Immature natural killer cell (primary cell): Measurements from ENCODE around the gene RAB3IL1. TPM values are rescaled to one million over a fixed set of nuclear protein-coding genes. Genes with fewer than 3 reads are reported as not detected.
A peak's percentile ranks its signal among the peaks of the same experiment; 100 is the strongest.

Experiments used
- DNase-seq, 3 donors: peaks; one replicate each; pipeline ENCODE4 v3.0.0; 2022; ENCODE audit warnings: mixed read lengths in 1 of 3
- H3K27ac Mint-ChIP-seq, 6 donors: one replicate each; pipeline ENCODE4 v1.8.0; 2020; ENCODE audit warnings: mixed read lengths in 6 of 6, mild to moderate bottlenecking in 5 of 6, inconsistent platforms in 4 of 6, moderate library complexity in 3 of 6
- H3K27me3 Mint-ChIP-seq, 3 donors: one replicate each; pipeline ENCODE4 v1.8.0; 2020 to 2021; ENCODE audit warnings: low read depth in 3 of 3, mild to moderate bottlenecking in 3 of 3, mixed read lengths in 3 of 3, moderate library complexity in 3 of 3, inconsistent platforms in 1 of 3
- H3K36me3 Mint-ChIP-seq, 3 donors: one replicate each; pipeline ENCODE4 v1.8.0; 2020; ENCODE audit warnings: mixed read lengths in 3 of 3, inconsistent platforms in 2 of 3, mild to moderate bottlenecking in 2 of 3
- H3K4me1 Mint-ChIP-seq, 2 donors: one replicate each; pipeline ENCODE4 v1.8.0; 2020; ENCODE audit warnings: inconsistent platforms in 2 of 2, mild to moderate bottlenecking in 2 of 2, mixed read lengths in 2 of 2, moderate library complexity in 1 of 2
- H3K4me3 Mint-ChIP-seq, 5 donors: one replicate each; pipeline ENCODE4 v1.8.0; 2020; ENCODE audit warnings: mild to moderate bottlenecking in 5 of 5, mixed read lengths in 5 of 5, inconsistent platforms in 3 of 5, moderate library complexity in 3 of 5
- H3K9me3 Mint-ChIP-seq, 6 donors: one replicate each; pipeline ENCODE4 v1.8.0; 2020; ENCODE audit warnings: mild to moderate bottlenecking in 6 of 6, mixed read lengths in 6 of 6, inconsistent platforms in 4 of 6, moderate library complexity in 3 of 6
- polyA plus RNA-seq, 3 donors: library from polyadenylated mRNA; unstranded; fragments of 300-500 nt; fragmentation: Illumina TruSeq; gene quantifications; one replicate each; pipeline ENCODE4 v1.2.3, GENCODE V29; 2021

RAB3IL1 gene
- polyA plus RNA-seq, 3 donors from 2014 or later, result not detected

GRCh38 chr11:61899146-61899841 is 18.1 kb downstream of the RAB3IL1 start:
- Mint-ChIP-seq H3K36me3 (no peaks in the 10 kb centered on the region), H3K27ac (peak overlapping the region in 4 of 6 donors; percentile 6 to 76 (median 50)), H3K4me3 (peak overlapping the region in 3 of 5 donors; percentile 2 to 45 (median 17)), H3K27me3 (peaks cover 3 to 9% (median 8%) of the 10 kb centered on the region in 3 donors), H3K9me3 (no peaks in the 10 kb centered on the region), H3K4me1 (peaks cover 5 to 6% of the 10 kb centered on the region in 2 donors)
- DNase-seq, result peak; percentile 87 to 89 (median 88)

- no peak overlapping the region for H3K27ac Mint-ChIP-seq
- no peaks in the 10 kb centered on the region for H3K36me3 Mint-ChIP-seq
- peaks cover 5 to 6% of the 10 kb centered on the region in 2 donors for H3K4me1 Mint-ChIP-seq
- H3K9me3 Mint-ChIP-seq, result no peaks in the 10 kb centered on the region
- DNase-seq, result no peak
- H3K4me3 Mint-ChIP-seq, result no peak overlapping the region
- H3K27me3 Mint-ChIP-seq, result peaks cover 3 to 11% (median 8%) of the 10 kb centered on the region in 3 donors
Observed at GRCh38 chr11:61898247-61898582, 19.2 kb downstream of the RAB3IL1 start.

GRCh38 chr11:61897387-61898246 is 19.7 kb downstream of the RAB3IL1 start:
- Mint-ChIP-seq H3K4me3 (no peak overlapping the region), H3K27me3 (peaks cover 3 to 11% (median 8%) of the 10 kb centered on the region in 3 donors), H3K9me3 (no peaks in the 10 kb centered on the region), H3K27ac (peak overlapping the region in 1 of 6 donors; percentile 61), H3K36me3 (no peaks in the 10 kb centered on the region), H3K4me1 (peaks cover 5 to 8% of the 10 kb centered on the region in 2 donors)
- DNase-seq, result peak; percentile 56 to 65 (median 57)

DNA sequence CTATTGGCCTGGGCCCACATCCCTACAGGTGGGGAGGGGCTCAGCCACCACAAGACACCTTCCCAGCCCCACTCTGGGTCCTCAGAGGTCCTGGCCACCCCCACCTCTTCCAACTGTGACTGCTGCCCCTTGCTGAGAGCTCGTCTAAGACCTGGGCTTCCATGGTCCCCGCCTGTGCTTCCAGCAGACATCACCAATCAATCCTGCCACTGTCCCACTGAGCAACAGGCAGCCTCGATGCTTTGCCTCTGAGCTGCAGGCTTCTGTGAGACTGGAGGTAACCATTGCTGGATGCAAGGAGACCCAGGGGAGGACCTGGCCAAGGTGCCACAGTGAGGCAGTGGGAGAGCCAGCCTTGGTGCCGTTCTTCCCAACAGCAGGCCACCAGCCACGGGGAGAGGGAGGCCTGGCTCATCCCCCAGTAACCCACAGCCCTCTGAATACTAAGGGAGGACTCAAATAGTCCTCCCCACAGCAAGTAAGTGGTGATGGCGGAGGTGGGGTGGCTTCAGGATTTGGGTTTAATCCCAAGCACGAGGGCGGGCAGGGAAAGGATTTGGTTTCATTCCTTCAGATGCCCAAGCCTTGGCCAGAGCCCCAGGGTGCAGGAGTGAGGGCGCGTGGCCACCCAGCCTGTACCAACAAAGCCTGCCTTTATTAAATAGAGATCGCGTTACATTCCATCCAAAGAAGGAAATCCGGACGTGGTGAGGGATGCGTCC is 20.5 kb downstream of the RAB3IL1 start:
- H3K27ac Mint-ChIP-seq, result no peak overlapping the region

GRCh38 chr11:61895718-61896059 is 21.7 kb downstream of the RAB3IL1 start:
- peaks cover 11% of the 10 kb centered on the region in 2 donors for H3K4me1 Mint-ChIP-seq
- no peak overlapping the region for H3K27ac Mint-ChIP-seq
- DNase-seq, result no peak
- no peaks in the 10 kb centered on the region for H3K9me3 Mint-ChIP-seq
- H3K27me3 Mint-ChIP-seq, result peaks cover 3 to 14% (median 5%) of the 10 kb centered on the region in 3 donors
- H3K4me3 Mint-ChIP-seq, result no peak overlapping the region
- H3K36me3 Mint-ChIP-seq, result no peaks in the 10 kb centered on the region

More for the DNA sequence above, 20.5 kb downstream of the RAB3IL1 start:
- H3K27me3 Mint-ChIP-seq, result peaks cover 3 to 13% (median 8%) of the 10 kb centered on the region in 3 donors
- no peaks in the 10 kb centered on the region for H3K9me3 Mint-ChIP-seq
- no peaks in the 10 kb centered on the region for H3K36me3 Mint-ChIP-seq
- H3K4me1 Mint-ChIP-seq, result peaks cover 8 to 11% of the 10 kb centered on the region in 2 donors
- DNase-seq, result no peak
- no peak overlapping the region for H3K4me3 Mint-ChIP-seq

DNA sequence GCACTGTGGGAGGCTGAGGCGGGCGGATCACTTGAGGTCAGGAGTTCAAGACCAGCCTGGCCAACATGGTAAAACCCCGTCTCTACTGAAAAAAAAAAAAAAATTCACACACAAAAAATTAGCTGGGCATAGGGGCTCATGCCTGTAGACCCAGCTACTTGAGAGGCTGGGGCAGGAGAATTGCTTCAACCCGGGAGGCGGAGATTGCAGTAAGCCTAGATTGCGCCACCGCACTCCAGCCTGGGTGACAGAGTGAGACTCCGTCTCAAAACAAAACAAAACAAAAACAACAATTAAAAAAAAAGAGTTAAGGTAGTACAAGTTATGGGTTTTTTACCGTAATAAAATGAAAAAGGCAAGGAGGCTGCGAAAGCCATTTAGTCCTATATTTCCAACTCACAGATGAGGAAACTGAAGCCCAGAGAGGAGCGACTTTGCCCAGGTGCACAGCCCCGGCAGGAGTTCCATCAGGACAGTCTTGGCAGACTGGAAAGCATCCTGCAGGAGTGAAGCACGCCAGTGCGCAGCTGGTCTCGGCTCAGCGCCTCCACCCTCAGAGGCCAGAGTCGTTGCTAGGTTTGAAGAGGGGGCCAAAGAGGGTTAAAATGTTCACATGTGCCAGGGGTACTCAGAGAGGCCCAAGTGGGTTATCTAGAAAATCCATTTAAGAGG is 22.2 kb downstream of the RAB3IL1 start:
- peaks cover 3 to 14% (median 5%) of the 10 kb centered on the region in 3 donors for H3K27me3 Mint-ChIP-seq
- H3K4me3 Mint-ChIP-seq, result no peak overlapping the region
- H3K27ac Mint-ChIP-seq, result no peak overlapping the region
- no peaks in the 10 kb centered on the region for H3K9me3 Mint-ChIP-seq
- H3K4me1 Mint-ChIP-seq, result peaks cover 11% of the 10 kb centered on the region in 2 donors
- H3K36me3 Mint-ChIP-seq, result no peaks in the 10 kb centered on the region
- DNase-seq, result no peak

GRCh38 chr11:61893981-61894380 is 23.4 kb downstream of the RAB3IL1 start:
- Mint-ChIP-seq H3K27ac (peak overlapping the region in 3 of 6 donors; percentile 53 to 78 (median 71)), H3K27me3 (peaks cover 0 to 11% (median 0%) of the 10 kb centered on the region in 3 donors), H3K9me3 (no peaks in the 10 kb centered on the region), H3K4me3 (peak overlapping the region in 2 of 5 donors; percentile 3 to 8), H3K36me3 (no peaks in the 10 kb centered on the region), H3K4me1 (peaks cover 6% of the 10 kb centered on the region in 2 donors)
- DNase-seq, result no peak

DNA sequence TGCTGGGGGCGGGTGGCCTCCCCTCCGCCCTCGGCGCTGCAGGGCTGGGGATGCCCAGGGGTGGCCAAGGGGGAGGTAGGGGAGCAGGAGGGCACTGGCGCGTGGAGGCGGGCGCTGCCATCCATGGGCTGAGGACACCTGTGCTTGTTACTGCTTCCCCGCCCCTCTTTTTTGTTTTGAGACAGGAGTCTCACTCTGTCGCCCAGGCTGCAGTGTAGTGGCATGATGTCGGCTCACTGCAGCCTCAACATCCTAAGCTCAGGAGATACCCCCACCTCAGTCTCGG is 25.3 kb downstream of the RAB3IL1 start:
- Mint-ChIP-seq H3K27ac (peak overlapping the region in 2 of 6 donors; percentile 20 to 71), H3K27me3 (peaks cover 0 to 9% (median 0%) of the 10 kb centered on the region in 3 donors), H3K4me1 (peaks cover 5 to 6% of the 10 kb centered on the region in 2 donors), H3K9me3 (no peaks in the 10 kb centered on the region), H3K36me3 (no peaks in the 10 kb centered on the region), H3K4me3 (peak overlapping the region; percentile 57 to 85 (median 80))
- DNase-seq, result no peak

GRCh38 chr11:61891331-61892084 is 25.9 kb downstream of the RAB3IL1 start, which contains the start of gene FADS3:
TSS of gene FADS3 (minus strand) at chr11:61891545. CDS start at chr11:61891381, 164 bp downstream.
- no peaks in the 10 kb centered on the region for H3K36me3 Mint-ChIP-seq
- peaks cover 0 to 9% (median 0%) of the 10 kb centered on the region in 3 donors for H3K27me3 Mint-ChIP-seq
- H3K9me3 Mint-ChIP-seq, result no peaks in the 10 kb centered on the region
- H3K4me3 Mint-ChIP-seq, result peak within 1 kb of the TSS; percentile 80 to 88 (median 81)
- peak within 1 kb of the TSS in 5 of 6 donors; percentile 17 to 82 (median 49) for H3K27ac Mint-ChIP-seq
- H3K4me1 Mint-ChIP-seq, result peaks cover 5 to 6% of the 10 kb centered on the region in 2 donors
- peak; percentile 59 to 63 (median 61) for DNase-seq

DNA sequence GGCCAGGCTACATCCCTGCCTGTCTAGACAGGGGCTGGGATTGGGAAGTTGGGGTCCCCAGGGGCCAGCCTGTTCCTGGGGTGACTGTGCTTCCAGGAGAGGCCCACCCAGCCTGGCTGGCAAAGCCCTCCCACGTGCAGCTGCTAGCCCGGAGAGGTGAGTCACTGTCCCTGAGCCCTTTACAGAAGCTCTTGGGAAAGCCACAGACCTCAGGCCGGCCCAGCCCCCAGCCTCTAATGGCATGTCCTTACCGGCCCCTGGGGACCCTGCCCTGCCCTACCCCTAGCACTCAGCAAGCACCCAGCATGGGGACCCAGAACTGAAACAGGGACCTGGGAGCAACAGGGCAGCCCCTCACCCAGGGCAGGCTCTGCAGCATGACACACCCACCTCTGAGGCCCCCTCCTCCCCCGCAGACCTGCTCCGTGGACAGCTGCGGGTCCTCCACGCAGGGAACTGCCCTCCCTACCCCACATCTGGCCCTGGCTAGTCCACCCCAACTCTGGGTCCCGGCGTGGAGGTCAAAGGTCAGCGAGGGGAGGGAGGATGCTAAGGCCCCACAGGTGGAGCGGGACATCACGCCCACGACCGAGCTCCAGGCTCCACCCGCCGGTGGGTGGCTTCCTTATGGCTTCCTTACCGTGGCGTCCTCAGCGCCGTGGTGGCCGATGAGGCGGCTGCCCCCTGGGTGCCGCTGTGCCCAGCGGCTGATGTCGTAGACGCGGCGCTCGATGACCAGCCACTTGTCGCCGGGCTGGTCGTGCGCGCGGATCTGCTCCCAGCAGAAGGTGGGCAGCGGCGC is 26.6 kb downstream of the RAB3IL1 start:
- H3K36me3 Mint-ChIP-seq, result no peaks in the 10 kb centered on the region
- H3K9me3 Mint-ChIP-seq, result no peaks in the 10 kb centered on the region
- peak overlapping the region in 2 of 6 donors; percentile 35 to 82 for H3K27ac Mint-ChIP-seq
- H3K4me3 Mint-ChIP-seq, result peak overlapping the region; percentile 74 to 88 (median 81)
- peak; percentile 22 to 26 (median 24) for DNase-seq
- H3K4me1 Mint-ChIP-seq, result peaks cover 5 to 6% of the 10 kb centered on the region in 2 donors
- peaks cover 0 to 9% (median 0%) of the 10 kb centered on the region in 3 donors for H3K27me3 Mint-ChIP-seq

DNA sequence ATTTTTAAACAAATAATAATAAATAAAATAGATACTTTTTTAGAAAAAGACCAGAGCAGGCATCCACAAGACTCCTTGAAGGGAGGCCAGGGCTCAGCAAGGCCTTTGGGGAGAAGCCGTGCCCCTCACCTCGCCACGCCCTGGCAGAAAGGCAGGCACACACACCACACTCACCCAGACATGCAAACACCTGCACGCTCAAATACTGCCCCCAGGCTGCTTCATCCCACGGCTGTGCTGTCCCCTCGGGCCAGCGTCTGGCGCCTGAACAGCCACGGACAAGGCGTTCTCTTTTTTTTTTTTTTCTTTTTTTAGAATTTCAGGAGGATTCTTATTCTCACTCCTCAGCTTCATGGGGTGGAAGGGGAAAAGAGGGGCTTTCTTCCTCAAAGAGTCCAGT is 27.5 kb downstream of the RAB3IL1 start:
- peaks cover 5 to 6% of the 10 kb centered on the region in 2 donors for H3K4me1 Mint-ChIP-seq
- no peaks in the 10 kb centered on the region for H3K36me3 Mint-ChIP-seq
- no peak for DNase-seq
- H3K27me3 Mint-ChIP-seq, result peaks cover 0 to 6% (median 0%) of the 10 kb centered on the region in 3 donors
- no peaks in the 10 kb centered on the region for H3K9me3 Mint-ChIP-seq
- H3K27ac Mint-ChIP-seq, result no peak overlapping the region
- H3K4me3 Mint-ChIP-seq, result peak overlapping the region; percentile 15 to 60 (median 46)

GRCh38 chr11:61888590-61888989 is 28.8 kb downstream of the RAB3IL1 start:
- H3K27ac Mint-ChIP-seq, result no peak overlapping the region

More at GRCh38 chr11:61888590-61888989, 28.8 kb downstream of the RAB3IL1 start:
- Mint-ChIP-seq H3K36me3 (no peaks in the 10 kb centered on the region), H3K4me1 (peaks cover 5 to 6% of the 10 kb centered on the region in 2 donors), H3K4me3 (no peak overlapping the region), H3K27me3 (peaks cover 0 to 6% (median 0%) of the 10 kb centered on the region in 3 donors), H3K9me3 (no peaks in the 10 kb centered on the region)
- no peak for DNase-seq
